K562 (cell line): Measurements from ENCODE around the gene ZNF462. TPM values are rescaled to one million over a fixed set of nuclear protein-coding genes. Genes with fewer than 3 reads are reported as not detected.

ENCODE experiments used
- ATAC-seq: fragments of 200-7000 bp; cut with Tn5 transposase; 3 replicates; pipeline ENCODE4 v1.9.1; 2020; ENCODE audit warnings: moderate library complexity
- BruUV-seq: library from RNA; stranded (reverse); fragments of 400-500 nt; replicated peaks from 2 replicates; lab custom pipeline; 2021; lab: Mats Ljungman, UMichigan
- CTCF ChIA-PET: fragments of 300-600 bp; formaldehyde crosslinking; extraction: SDS; loops from one replicate; lab custom pipeline; 2021; ENCODE audit warnings: low intra/inter-chr PET ratio; lab: Yijun Ruan, JAX
- POLR2A ChIA-PET: fragments of 300-600, 350-650 bp; sonication (Branson Sonifier 250); formaldehyde crosslinking; extraction: SDS; loops from one replicate; lab custom pipeline; 2021; ENCODE audit warnings: antibody characterized with exemption, inconsistent platforms; lab: Yijun Ruan, JAX
- DNase-seq, 4 experiments: peaks; one replicate each; pipeline versions ENCODE4 v3.0.0 to v3.0.0-alpha.2; 2011 to 2018; ENCODE audit warnings: low spot score in 3 of 4, mixed read lengths in 3 of 4; ENCODE audit errors: extremely low read depth in 1 of 4
- FAIRE-seq: peaks from 2 replicates; lab custom pipeline; 2011; peaks lifted over from hg19 to GRCh38; lab: Jason Lieb, UNC
- H2AFZ ChIP-seq: 2 replicates; pipeline ENCODE4 v1.6.0; 2011; ENCODE audit warnings: low read depth, low read length, control low read depth, inconsistent platforms
- H3K27ac ChIP-seq: fragments of 200-600 bp; 3 replicates; pipeline ENCODE4 v1.8.0; 2011; ENCODE audit warnings: low read depth, mild to moderate bottlenecking, control low read depth, inconsistent platforms, low read length, moderate library complexity, mixed read lengths; ENCODE audit errors: extremely low read depth
- H3K27me3 ChIP-seq, 2 experiments: fragments of 300-600 bp in 1 of 2; 2 replicates in 1 of 2; 3 replicates in 1 of 2; pipeline versions ENCODE4 v1.6.0 to v1.8.0; 2011; ENCODE audit warnings: inconsistent platforms in 2 of 2, low read length in 2 of 2, mild to moderate bottlenecking in 1 of 2, mixed read lengths in 1 of 2, moderate library complexity in 1 of 2; ENCODE audit not compliant: control insufficient read depth in 2 of 2, insufficient read depth in 2 of 2
- H3K36me3 ChIP-seq: fragments of 300-600 bp; 3 replicates; pipeline ENCODE4 v1.8.0; 2011; ENCODE audit warnings: mild to moderate bottlenecking, low read length, inconsistent platforms; ENCODE audit not compliant: control insufficient read depth, insufficient read depth
- H3K4me1 ChIP-seq, 2 experiments: fragments of 200-600 bp in 1 of 2; replicated peaks in 1 of 2; 2 replicates in 1 of 2; 3 replicates in 1 of 2; pipeline versions ENCODE4 v1.5.1 to v1.8.0; 2011; ENCODE audit warnings: inconsistent platforms in 2 of 2, low read length in 2 of 2, mild to moderate bottlenecking in 1 of 2, mixed read lengths in 1 of 2, moderate library complexity in 1 of 2; ENCODE audit not compliant: control insufficient read depth in 2 of 2, insufficient read depth in 2 of 2
- H3K4me2 ChIP-seq: 2 replicates; pipeline ENCODE4 v1.6.1; 2011; ENCODE audit warnings: low read length, control low read depth, inconsistent platforms, mixed read lengths; ENCODE audit not compliant: insufficient read depth
- H3K4me3 ChIP-seq: fragments of 200-600 bp; sonication (generic), shearing (Covaris generic); 2 replicates; pipeline ENCODE4 v1.5.1; 2016; ENCODE audit warnings: control low read depth, inconsistent platforms
- H3K79me2 ChIP-seq: fragments of 200-600 bp; 3 replicates; pipeline ENCODE4 v1.8.0; 2011; ENCODE audit warnings: low read length, inconsistent platforms; ENCODE audit not compliant: control insufficient read depth, insufficient read depth
- H3K9ac ChIP-seq, 2 experiments: 2 replicates each; pipeline versions ENCODE4 v1.6.0 to v1.6.1; 2011; ENCODE audit warnings: low read depth in 2 of 2, low read length in 2 of 2, control low read depth in 1 of 2, inconsistent platforms in 1 of 2, mild to moderate bottlenecking in 1 of 2, mixed read lengths in 1 of 2; ENCODE audit not compliant: insufficient read depth in 1 of 2
- H3K9me1 ChIP-seq: one replicate; pipeline ENCODE4 v1.6.0; 2011; ENCODE audit warnings: inconsistent platforms, mild to moderate bottlenecking, low read length, moderate library complexity; ENCODE audit not compliant: control insufficient read depth, insufficient read depth
- H3K9me3 ChIP-seq: replicated peaks from 2 replicates; pipeline ENCODE4 v1.5.1; 2011; ENCODE audit warnings: low read depth, low read length, inconsistent platforms; ENCODE audit not compliant: control insufficient read depth, insufficient read depth
- H4K20me1 ChIP-seq: replicated peaks from 2 replicates; pipeline ENCODE4 v1.6.1; 2011; ENCODE audit warnings: low read length, inconsistent platforms, mixed read lengths; ENCODE audit not compliant: control insufficient read depth, insufficient read depth
- HLTF ChIP-seq: fragments of 450-650 bp; IDR thresholded peaks from 2 replicates; pipeline ENCODE4 v1.6.1; 2016
- L3MBTL2 ChIP-seq: fragments of 450-650 bp; IDR thresholded peaks from 2 replicates; pipeline ENCODE4 v1.6.1; 2016; ENCODE audit warnings: mild to moderate bottlenecking, moderate library complexity
- PCBP2 ChIP-seq: fragments of 200-400 bp; formaldehyde crosslinking; IDR thresholded peaks from 2 replicates; pipeline ENCODE4 v1.6.1; 2018; ENCODE audit warnings: low read length, low read depth, mild to moderate bottlenecking, moderate library complexity; ENCODE audit not compliant: poor library complexity, severe bottlenecking
- ZNF384 ChIP-seq: IDR thresholded peaks from 2 replicates; pipeline ENCODE4 v1.6.1; 2012; ENCODE audit warnings: low read depth, low read length, improper control_type of control experiment
- ZNF717 ChIP-seq: fragments of 250-450 bp; sonication (Bioruptor Pico); IDR thresholded peaks from 2 replicates; pipeline ENCODE4 v1.5.0; 2021
- ZNF778 ChIP-seq: fragments of 450-650 bp; formaldehyde crosslinking; IDR thresholded peaks from 2 replicates; pipeline ENCODE4 v1.4.0; 2020; ENCODE audit warnings: mild to moderate bottlenecking, moderate library complexity
- WGBS: fragments of 100-300 bp; shearing (Covaris generic); methylation state at CpG from one replicate; pipeline ENCODE4 v1.1.6; 2016; ENCODE audit warnings: low coverage, mixed read lengths; ENCODE audit not compliant: insufficient coverage; ENCODE audit errors: missing lambda C conversion rate; 5-methylcytosine and 5-hydroxymethylcytosine counted together
- in situ Hi-C: fragments of 300-500 bp; cut with MboI; formaldehyde crosslinking; loops from 4 replicates; pipeline ENCODE4 v1.15.0; 2018; ENCODE audit warnings: inconsistent platforms, mixed read lengths
- intact Hi-C: fragments of 100-400 bp; cut with micrococcal nuclease; formaldehyde crosslinking; loops from 2 replicates; pipeline ENCODE4 v1.14.2; 2022
- polyA plus RNA-seq, 8 experiments: library from polyadenylated mRNA; depleted of rRNA in 4 of 8; stranded (reverse) in 5 of 8; unstranded in 3 of 8; fragments of >200 nt; fragmentation: Nextera tagmentation in 2 of 8; fragmentation: Illumina TruSeq in 1 of 8; extraction: Ambion mirVana in 2 of 8; extraction: Trizol in 1 of 8; gene quantifications; 2 replicates each; pipeline versions ENCODE4 v1.2.1 to v1.2.3, GENCODE V29; 2011 to 2014; ENCODE audit warnings: inconsistent platforms in 1 of 8, missing spikeins in 1 of 8
- total RNA-seq, 7 experiments: library from RNA; depleted of rRNA in 6 of 7; stranded (reverse); fragments of >200 nt in 6 of 7; fragmentation: Illumina TruSeq in 2 of 7; extraction: Trizol in 2 of 7; gene quantifications; 2 replicates each; pipeline versions ENCODE4 v1.2.1 to v1.2.3, GENCODE V29; 2011 to 2021; ENCODE audit warnings: low replicate concordance in 1 of 7
- TF ChIP-seq, protein P1 (sequence below), 3 experiments: IDR thresholded peaks in 2 of 3; conservative IDR thresholded peaks in 1 of 3; 2 replicates each; pipeline ENCODE4 v1.5.1; 2011 to 2012; ENCODE audit warnings: low read length in 3 of 3, mild to moderate bottlenecking in 3 of 3, control low read depth in 2 of 3, improper control_type of control experiment in 1 of 3, inconsistent platforms in 1 of 3, low read depth in 1 of 3, mixed read lengths in 1 of 3, moderate library complexity in 1 of 3; ENCODE audit not compliant: insufficient read depth in 2 of 3
- TF ChIP-seq, protein P2 (sequence below): fragments of 250-450 bp; sonication (Bioruptor Pico); IDR thresholded peaks from 2 replicates; pipeline ENCODE4 v1.9.0; 2021; ENCODE audit warnings: mild to moderate bottlenecking
- TF ChIP-seq, protein P3 (sequence below): fragments of 450-650 bp; IDR thresholded peaks from 2 replicates; pipeline ENCODE4 v1.6.1; 2018; ENCODE audit warnings: mild to moderate bottlenecking, low read depth; ENCODE audit not compliant: partially characterized antibody

Gene ZNF462
- total and polyA plus RNA-seq, 9 of the 15 experiments (the other 6 are each of a cell fraction or from before 2014, with no cell fraction given) = 0.20 TPM; not detected in 8

DNA sequence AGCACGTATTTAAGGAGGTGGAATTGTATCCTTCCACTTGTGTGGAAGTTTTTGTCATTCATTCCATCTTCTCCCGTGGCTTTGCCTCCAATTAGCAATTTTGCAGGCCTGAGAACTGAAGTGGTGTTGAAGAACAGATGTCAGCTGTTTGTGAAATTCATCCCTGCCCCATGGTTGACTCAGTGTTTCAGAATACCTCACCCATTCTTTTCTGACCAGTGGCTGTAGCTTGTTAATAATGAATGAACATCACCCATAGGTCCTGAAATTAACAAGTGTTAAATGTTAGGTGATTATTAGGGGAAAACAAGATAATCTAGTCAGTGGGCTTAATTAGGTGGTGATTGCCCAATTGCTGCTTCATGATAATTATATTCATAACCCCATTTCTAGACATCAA lies 11.7 kb downstream of the ZNF462 start:
- no peaks in the 10 kb centered on the region for H3K79me2 ChIP-seq

More for the DNA sequence above, 11.7 kb downstream of the ZNF462 start:
- in situ Hi-C loops = no loop called here
- WGBS = 0% methylated on average over 2 of the region's 2 CpGs
- no peak overlapping the region for H3K4me3 ChIP-seq
- FAIRE-seq = no peak
- H3K9me1 ChIP-seq = no peaks in the 10 kb centered on the region
- TF ChIP-seq HLTF (no peak), ZNF778 (no peak), ZNF717 (CRISPR knock-in tag) (no peak), L3MBTL2 (no peak), PCBP2 (no peak), ZNF384 (no peak)
- TF ChIP-seq, protein P1, sequence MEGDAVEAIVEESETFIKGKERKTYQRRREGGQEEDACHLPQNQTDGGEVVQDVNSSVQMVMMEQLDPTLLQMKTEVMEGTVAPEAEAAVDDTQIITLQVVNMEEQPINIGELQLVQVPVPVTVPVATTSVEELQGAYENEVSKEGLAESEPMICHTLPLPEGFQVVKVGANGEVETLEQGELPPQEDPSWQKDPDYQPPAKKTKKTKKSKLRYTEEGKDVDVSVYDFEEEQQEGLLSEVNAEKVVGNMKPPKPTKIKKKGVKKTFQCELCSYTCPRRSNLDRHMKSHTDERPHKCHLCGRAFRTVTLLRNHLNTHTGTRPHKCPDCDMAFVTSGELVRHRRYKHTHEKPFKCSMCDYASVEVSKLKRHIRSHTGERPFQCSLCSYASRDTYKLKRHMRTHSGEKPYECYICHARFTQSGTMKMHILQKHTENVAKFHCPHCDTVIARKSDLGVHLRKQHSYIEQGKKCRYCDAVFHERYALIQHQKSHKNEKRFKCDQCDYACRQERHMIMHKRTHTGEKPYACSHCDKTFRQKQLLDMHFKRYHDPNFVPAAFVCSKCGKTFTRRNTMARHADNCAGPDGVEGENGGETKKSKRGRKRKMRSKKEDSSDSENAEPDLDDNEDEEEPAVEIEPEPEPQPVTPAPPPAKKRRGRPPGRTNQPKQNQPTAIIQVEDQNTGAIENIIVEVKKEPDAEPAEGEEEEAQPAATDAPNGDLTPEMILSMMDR (IDR thresholded peaks at IDR 0.05 in 2 of 3, conservative IDR thresholded peaks at IDR 0.05 in 1 of 3; ENCODE audit: insufficient read depth in 2 of 3, low read depth in 1 of 3, low read length in 3 of 3) = no peak
- TF ChIP-seq, protein P2, sequence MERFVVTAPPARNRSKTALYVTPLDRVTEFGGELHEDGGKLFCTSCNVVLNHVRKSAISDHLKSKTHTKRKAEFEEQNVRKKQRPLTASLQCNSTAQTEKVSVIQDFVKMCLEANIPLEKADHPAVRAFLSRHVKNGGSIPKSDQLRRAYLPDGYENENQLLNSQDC (CRISPR knock-in tag) = no peak
- TF ChIP-seq, protein P3, sequence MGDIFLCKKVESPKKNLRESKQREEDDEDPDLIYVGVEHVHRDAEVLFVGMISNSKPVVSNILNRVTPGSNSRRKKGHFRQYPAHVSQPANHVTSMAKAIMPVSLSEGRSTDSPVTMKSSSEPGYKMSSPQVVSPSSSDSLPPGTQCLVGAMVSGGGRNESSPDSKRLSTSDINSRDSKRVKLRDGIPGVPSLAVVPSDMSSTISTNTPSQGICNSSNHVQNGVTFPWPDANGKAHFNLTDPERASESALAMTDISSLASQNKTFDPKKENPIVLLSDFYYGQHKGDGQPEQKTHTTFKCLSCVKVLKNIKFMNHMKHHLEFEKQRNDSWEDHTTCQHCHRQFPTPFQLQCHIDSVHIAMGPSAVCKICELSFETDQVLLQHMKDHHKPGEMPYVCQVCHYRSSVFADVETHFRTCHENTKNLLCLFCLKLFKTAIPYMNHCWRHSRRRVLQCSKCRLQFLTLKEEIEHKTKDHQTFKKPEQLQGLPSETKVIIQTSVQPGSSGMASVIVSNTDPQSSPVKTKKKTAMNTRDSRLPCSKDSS = no peak
- TF ChIP-seq, all 486 proteins: peak for 0
- Histone ChIP-seq H3K27ac (no peak overlapping the region), H3K9ac (no peak overlapping the region), H3K4me1 (no peaks in the 10 kb centered on the region), H4K20me1 (no peaks in the 10 kb centered on the region), H3K27me3 (no peaks in the 10 kb centered on the region), H3K36me3 (no peaks in the 10 kb centered on the region), H3K9me3 (no peaks in the 10 kb centered on the region), H2AFZ (no peak overlapping the region), H3K4me2 (no peak overlapping the region)
- ChIA-PET CTCF (no interaction called here), POLR2A (no interaction called here)
- no TSS peak for BruUV-seq
- ATAC-seq (no peak), DNase-seq (no peak)
- intact Hi-C loops = no loop called here
